Ammon's horn (tissue), 1 donor: ENCODE results near the gene SDK1.

Experiments used
- DNase-seq: peaks from one replicate; pipeline ENCODE4 v3.0.0-alpha.2; 2016; ENCODE audit warnings: low spot score

Gene SDK1

DNA sequence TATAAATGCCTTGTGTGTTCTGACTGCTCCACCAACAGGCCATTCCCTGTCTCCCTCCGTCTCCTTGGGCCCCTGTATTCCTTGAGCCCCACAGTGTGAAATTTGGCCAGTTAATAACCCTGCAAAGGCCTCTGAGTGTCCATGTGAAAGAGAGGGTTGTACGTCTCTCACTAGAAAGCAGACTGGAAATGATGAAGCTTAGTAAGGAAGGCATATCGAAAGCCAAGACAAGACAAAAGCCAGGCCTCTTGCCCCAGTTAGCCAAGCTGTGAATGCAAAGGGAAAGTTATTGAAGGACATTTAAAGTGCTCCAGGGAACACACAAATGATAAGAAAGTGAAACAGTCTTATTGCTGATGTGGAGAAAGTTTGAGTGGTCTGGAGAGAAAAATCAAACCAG, 680.2 kb downstream of the SDK1 start:
- DNase-seq = no peak

DNA sequence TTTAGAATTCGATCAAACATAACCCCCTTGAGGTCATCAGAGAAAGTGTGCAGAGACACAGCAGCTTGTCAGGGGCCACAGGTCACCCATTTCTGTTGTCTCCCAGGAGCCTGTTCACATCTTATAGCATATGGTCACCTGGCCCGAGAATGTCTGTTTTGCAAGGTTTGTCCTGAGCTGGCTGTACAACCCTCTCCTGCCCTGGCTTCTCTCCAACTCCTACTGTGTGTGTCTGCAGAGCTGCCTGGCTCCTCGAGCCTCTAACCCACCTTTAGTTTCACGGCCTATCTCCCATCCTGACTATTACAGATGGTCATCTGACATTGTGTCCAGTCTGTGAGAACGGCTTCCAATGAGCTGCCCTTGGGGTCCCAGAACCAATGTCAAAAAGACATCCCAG, 683.4 kb downstream of the SDK1 start:
- DNase-seq = no peak

GRCh38 chr7:3986927-3987326, 685.9 kb downstream of the SDK1 start:
- DNase-seq = no peak

DNA sequence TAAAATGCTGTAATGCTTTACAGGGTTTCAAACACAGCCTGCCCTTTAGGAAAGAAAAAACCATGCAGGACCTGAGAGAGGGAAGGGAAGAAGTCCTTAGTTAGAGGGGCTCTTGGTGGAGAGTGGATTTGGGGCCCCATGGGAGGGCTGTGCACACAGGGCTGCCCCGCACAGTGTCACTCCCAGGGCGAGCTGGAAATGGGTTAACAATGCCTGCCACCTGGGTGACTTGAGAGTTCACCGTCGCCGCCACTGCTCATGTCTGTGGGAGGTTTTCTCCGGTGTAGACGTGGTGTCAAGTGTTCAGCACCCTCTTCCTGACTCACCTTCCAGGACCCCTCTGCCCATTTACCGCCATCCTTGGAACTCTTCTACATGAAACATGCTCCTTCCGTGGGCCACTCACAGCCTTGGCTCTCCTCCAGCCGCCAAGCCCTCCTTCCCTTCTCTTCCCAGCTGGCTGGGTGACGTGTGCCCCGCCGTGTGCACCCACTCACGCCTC, 686.4 kb downstream of the SDK1 start:
- DNase-seq = no peak

GRCh38 chr7:3989723-3990122, 688.7 kb downstream of the SDK1 start:
- DNase-seq = no peak

- peak; percentile 59 for DNase-seq
These were observed 690.7 kb downstream of the SDK1 start for GRCh38 chr7:3991731-3992231.

- DNase-seq = no peak
These were observed 691.8 kb downstream of the SDK1 start for GRCh38 chr7:3992841-3993240.

- no peak for DNase-seq
These were observed 693.7 kb downstream of the SDK1 start for GRCh38 chr7:3994764-3995163.

DNA sequence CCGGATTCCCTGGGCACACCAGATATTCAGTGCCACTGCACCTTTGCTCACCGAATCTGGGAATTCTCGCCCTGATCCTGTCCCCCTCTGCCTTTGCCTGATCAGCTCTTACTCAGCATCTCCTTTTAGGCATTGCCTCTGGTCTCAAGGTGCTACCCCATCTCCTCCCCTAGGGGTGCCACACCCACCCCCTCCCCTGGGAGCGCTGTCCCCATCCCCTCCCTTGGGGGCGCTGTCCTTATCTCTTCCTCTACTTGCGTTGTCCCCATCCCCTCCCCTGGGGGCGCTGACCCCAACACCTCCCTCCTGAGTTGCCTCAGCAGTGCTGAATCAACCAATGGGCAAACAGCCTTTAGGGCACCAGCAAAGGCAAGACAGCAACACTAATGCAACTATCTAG, 694.1 kb downstream of the SDK1 start:
- DNase-seq = no peak

GRCh38 chr7:3998060-3998459, 697.0 kb downstream of the SDK1 start:
- no peak for DNase-seq

DNA sequence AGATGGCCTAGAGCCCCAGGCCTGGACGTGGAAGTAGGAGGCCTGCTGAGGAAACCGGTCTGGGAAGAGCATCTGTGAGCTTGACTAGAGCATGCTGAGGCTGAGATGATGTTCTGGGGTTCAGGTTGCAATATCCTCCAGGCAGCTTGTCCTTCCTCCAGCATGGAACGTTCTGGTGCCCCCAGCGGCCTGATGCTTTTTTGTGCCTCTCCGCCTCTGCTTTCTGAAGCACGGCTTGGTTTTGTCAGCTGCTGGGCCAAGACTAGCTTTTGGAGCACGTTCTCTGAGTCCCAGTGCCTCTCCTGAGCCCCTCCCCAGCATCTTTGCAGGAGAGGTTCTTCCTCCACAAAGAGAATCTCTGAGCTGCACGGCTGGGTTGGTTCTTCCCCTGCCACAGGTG, 699.1 kb downstream of the SDK1 start:
- no peak for DNase-seq

DNA sequence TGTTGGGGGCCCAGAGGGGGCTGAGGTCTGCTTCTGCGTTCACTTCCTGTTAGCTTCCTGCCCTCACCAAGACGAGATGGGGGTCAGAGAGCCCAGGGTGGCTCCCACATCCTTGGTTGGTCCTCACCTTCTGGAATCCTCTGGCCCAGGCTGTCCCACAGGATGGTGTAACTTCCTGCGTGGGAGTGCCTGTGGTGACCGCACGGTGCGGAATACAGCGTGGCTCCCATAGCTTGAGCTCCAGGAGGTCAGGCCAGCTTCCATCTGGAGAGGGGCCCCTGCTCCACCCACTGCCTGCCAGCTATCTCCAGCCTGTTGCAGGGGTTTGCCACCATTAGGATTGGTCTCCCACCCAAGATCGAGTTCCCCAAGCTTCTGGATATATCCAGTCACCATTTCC, 699.9 kb downstream of the SDK1 start:
- DNase-seq = no peak

DNA sequence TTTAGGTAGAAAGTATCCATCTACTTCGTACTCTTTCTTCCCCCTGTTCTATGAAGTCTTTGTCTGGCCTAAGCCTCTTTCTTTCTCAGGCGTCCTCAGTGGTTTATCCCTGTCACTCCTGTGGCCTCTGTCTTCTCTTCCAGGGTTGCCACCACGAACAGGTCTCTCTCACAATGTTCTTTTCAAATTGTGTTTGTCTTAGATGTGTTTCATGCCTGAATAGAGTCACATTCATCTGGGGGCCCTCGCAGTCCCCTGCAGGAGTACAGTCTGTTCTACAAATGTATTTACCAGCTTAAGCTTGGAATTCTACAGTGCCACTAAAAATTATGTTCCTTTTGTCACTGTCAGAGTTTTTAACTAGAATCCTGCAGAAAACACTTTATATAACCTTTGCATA, 700.7 kb downstream of the SDK1 start:
- no peak for DNase-seq

GRCh38 chr7:4003503-4003902, 702.5 kb downstream of the SDK1 start:
- DNase-seq = no peak

- no peak for DNase-seq
These were observed 705.6 kb downstream of the SDK1 start for GRCh38 chr7:4006687-4007086.

GRCh38 chr7:4009211-4010060, 708.4 kb downstream of the SDK1 start:
- DNase-seq = no peak

DNA sequence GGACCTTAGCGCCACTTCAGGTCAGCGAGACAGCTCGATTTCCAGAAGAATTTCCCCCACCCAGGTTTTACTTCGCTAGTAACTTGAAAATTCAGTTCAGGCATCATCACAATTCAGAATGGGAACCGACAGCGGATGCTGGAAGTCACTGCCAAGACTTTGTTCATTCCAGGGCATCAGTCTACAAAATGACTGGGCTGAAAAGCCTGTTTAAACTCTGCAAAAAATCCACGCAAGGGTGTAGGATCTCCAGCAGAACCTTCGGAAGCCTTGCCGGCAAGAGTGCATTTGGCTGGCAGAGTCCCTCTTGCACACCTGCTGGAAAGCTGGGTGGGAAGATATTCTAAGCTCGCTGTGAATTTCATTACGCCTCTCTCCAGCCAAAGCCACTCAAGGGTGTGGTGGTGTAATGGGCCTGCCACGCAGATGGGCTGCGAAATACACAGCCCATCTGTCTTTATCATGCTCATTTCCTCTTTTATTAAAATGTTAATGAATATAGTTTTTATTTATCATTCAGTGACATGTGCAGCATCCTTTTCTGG, 709.1 kb downstream of the SDK1 start:
- no peak for DNase-seq

GRCh38 chr7:4010923-4011656, 710.0 kb downstream of the SDK1 start:
- DNase-seq = no peak

DNA sequence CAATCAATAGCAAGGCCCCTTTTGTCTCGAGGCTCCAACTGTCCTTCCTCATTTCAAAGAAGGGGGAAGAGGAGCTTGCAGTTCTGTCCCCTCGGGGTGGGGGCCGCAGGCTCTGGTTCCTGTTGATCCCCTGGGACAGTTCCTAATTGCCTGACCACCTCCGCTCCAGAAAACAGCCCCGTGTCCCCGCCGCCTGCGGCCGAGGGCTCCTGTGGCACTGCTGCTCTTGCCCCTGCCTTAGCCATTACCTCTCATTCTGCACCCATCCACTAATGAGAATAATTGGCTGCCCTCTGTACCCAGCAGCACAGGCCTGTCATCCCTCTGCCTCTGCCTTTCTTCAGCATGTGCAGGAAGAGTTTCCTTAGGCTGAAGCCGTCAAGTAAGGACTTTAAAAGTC, 712.7 kb downstream of the SDK1 start:
- no peak for DNase-seq

DNA sequence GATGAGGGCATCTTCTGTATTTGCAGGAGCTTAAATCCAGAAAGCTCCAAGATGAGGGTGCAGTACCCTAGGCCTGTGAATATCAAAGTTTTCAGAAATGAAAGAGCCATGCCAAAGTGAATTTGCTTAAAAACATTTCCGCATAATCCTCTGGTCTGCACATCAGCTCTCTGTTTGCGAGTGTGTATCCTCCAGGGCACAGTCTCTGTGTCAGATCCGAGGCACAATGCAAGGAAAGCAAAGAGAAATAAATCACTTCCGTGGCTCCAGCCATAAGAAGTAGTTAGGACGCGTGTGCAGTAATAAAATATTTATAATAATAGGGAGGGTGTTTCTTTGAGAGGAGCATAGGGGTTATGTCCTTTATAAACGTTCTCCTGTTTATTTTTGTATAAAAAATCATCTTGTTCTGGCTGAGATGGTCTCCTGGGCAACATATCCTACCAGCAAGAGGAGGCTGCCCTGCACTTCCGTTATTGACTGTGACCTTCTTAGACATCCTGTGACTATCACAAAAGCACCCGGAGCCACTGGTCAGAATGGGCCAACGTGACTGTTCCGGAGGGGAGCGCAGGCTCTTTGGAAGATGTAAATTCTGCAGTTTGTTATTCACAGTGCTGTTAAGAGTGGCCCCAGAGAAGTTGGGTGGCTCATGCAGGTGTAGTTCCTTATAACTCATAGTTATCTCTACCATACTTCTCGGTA, 713.4 kb downstream of the SDK1 start:
- no peak for DNase-seq

GRCh38 chr7:4015371-4015770, 714.3 kb downstream of the SDK1 start:
- no peak for DNase-seq

DNA sequence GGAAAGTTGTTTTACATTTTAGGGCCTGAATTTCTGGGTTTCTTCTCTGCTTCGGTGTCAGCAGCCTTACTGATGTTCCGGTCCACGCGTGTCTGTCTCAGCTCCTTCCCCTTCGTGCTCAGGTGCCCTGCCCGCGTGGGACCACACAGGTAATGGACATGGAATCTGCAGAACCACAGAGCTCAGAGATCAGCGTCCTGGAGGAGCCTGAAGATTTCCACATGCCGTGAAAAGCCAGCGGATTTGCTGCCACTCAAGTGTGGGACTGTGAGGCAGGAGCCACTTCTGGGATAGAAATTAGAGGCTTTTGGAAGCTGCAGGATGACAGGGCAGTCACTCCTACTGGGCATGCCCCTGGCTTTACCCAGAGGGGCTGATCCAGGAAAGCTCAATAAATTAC, 714.9 kb downstream of the SDK1 start:
- DNase-seq = no peak
